ENCODE data around the gene MKX.
A peak's percentile ranks its signal among the peaks of the same experiment; 100 is the strongest.

The MKX gene

GRCh38 chr10:27745732-27746396, at the start of gene MKX:
MKX (minus strand) TSS chr10:27745819; CDS start chr10:27743415, 2,404 bp downstream.
- DNase-seq = no peak

- no peak for DNase-seq
Measured at GRCh38 chr10:27794157-27794556, 48.5 kb upstream of the MKX start.

- no peak for DNase-seq
Measured at GRCh38 chr10:27792216-27792615, 46.6 kb upstream of the MKX start.

- no peak for DNase-seq
Measured at GRCh38 chr10:27784272-27784671, 38.7 kb upstream of the MKX start.

GRCh38 chr10:27783660-27784059, 38.0 kb upstream of the MKX start:
- no peak for DNase-seq

- no peak for DNase-seq
Measured at GRCh38 chr10:27779462-27780015, 33.9 kb upstream of the MKX start.

- DNase-seq = no peak
Measured at GRCh38 chr10:27774831-27775230, 29.2 kb upstream of the MKX start.

GRCh38 chr10:27771231-27771630, 25.6 kb upstream of the MKX start:
- no peak for DNase-seq

- no peak for DNase-seq
Measured at GRCh38 chr10:27770181-27770580, 24.6 kb upstream of the MKX start.

- DNase-seq = no peak
Measured at GRCh38 chr10:27760867-27761266, 15.2 kb upstream of the MKX start.

- no peak for DNase-seq
Measured at GRCh38 chr10:27759483-27760272, 14.1 kb upstream of the MKX start.

- no peak for DNase-seq
Measured at GRCh38 chr10:27752673-27753237, 7.1 kb upstream of the MKX start.

GRCh38 chr10:27748601-27749000, 3.0 kb upstream of the MKX start:
- DNase-seq = no peak

- DNase-seq = no peak
Measured at GRCh38 chr10:27747096-27747451, 1.5 kb upstream of the MKX start.

GRCh38 chr10:27746397-27747095, 927 bp upstream of the MKX start:
- no peak for DNase-seq

- DNase-seq = no peak
Measured at GRCh38 chr10:27744802-27745731, 552 bp downstream of the MKX start.

- DNase-seq = no peak
Measured at GRCh38 chr10:27743877-27744801, 1.5 kb downstream of the MKX start.

GRCh38 chr10:27743012-27743876, 2.4 kb downstream of the MKX start:
- no peak for DNase-seq

- DNase-seq = peak; percentile 3
Measured at GRCh38 chr10:27742195-27743011, 3.2 kb downstream of the MKX start.

Data from NCI-H748 treated with DMSO at 0.1 percent for 48 hours (cell line).